Stimulated activated CD4-positive, alpha-beta T cell treated with anti-CD3 and anti-CD28 coated beads, Interleukin-12 subunit alpha, Interleukin-12 subunit beta, amount 100 ng/mL, for 4 hours (primary cell): ENCODE measurements around the gene CHURC1.

Experiments
- DNase-seq: peaks from one replicate; pipeline ENCODE4 v3.0.0-alpha.2; 2020

Gene CHURC1

GRCh38 chr14:64940336-64940910 is 26.2 kb downstream of the CHURC1 start:
- no peak for DNase-seq

GRCh38 chr14:64942531-64943111 is 28.4 kb downstream of the CHURC1 start, which contains the start of gene GPX2:
Gene GPX2 (minus strand): TSS chr14:64942745. CDS start chr14:64942726, 19 bp downstream.
- no peak for DNase-seq

GRCh38 chr14:64943556-64943955 is 29.3 kb downstream of the CHURC1 start:
- DNase-seq, result no peak

GRCh38 chr14:64944041-64944440 is 29.8 kb downstream of the CHURC1 start:
- no peak for DNase-seq

GRCh38 chr14:64944861-64945260 is 30.6 kb downstream of the CHURC1 start:
- no peak for DNase-seq

GRCh38 chr14:64945431-64946178 is 31.4 kb downstream of the CHURC1 start:
- DNase-seq, result no peak

- DNase-seq, result no peak
Measured at GRCh38 chr14:64946310-64947045, 32.2 kb downstream of the CHURC1 start.

GRCh38 chr14:64947710-64948611 is 33.7 kb downstream of the CHURC1 start:
- DNase-seq, result no peak

- no peak for DNase-seq
Measured at GRCh38 chr14:64948612-64949210, 34.5 kb downstream of the CHURC1 start.

- no peak for DNase-seq
Measured at GRCh38 chr14:64950889-64951288, 36.6 kb downstream of the CHURC1 start.

GRCh38 chr14:64951291-64951690 is 37.0 kb downstream of the CHURC1 start:
- no peak for DNase-seq

GRCh38 chr14:64951724-64952123 is 37.5 kb downstream of the CHURC1 start:
- DNase-seq, result no peak

GRCh38 chr14:64952598-64953309 is 38.5 kb downstream of the CHURC1 start:
- no peak for DNase-seq

GRCh38 chr14:64953310-64953654 is 39.0 kb downstream of the CHURC1 start:
- DNase-seq, result no peak

- no peak for DNase-seq
Measured at GRCh38 chr14:64953661-64954060, 39.4 kb downstream of the CHURC1 start.

- DNase-seq, result no peak
Measured at GRCh38 chr14:64954491-64955240, 40.4 kb downstream of the CHURC1 start.

- DNase-seq, result no peak
Measured at GRCh38 chr14:64955297-64955696, 41.0 kb downstream of the CHURC1 start.

GRCh38 chr14:64956697-64957406 is 42.6 kb downstream of the CHURC1 start:
- DNase-seq, result no peak

- DNase-seq, result no peak
Measured at GRCh38 chr14:64958201-64958600, 43.9 kb downstream of the CHURC1 start.

- DNase-seq, result no peak
Measured at GRCh38 chr14:64958743-64959142, 44.5 kb downstream of the CHURC1 start.
